Measurements from ENCODE around the gene TMEM150C.
"Not testable (repeated sequence)": the region's sequence is repeated elsewhere in the genome, so short reads cannot be mapped to it uniquely, and the experiment has no call there.

Gene TMEM150C

GRCh38 chr4:82510216-82510615 lies 51.6 kb downstream of the TMEM150C start:
- no peak for DNase-seq

GRCh38 chr4:82508806-82509428 lies 52.9 kb downstream of the TMEM150C start:
- DNase-seq: no peak

- DNase-seq: no peak
Observed at GRCh38 chr4:82508011-82508410, 53.8 kb downstream of the TMEM150C start.

- DNase-seq: no peak
Observed at GRCh38 chr4:82501154-82501442, 60.7 kb downstream of the TMEM150C start.

GRCh38 chr4:82500435-82501153 lies 61.2 kb downstream of the TMEM150C start:
- peak; percentile 34 for DNase-seq

GRCh38 chr4:82499738-82500434 lies 61.9 kb downstream of the TMEM150C start:
- DNase-seq: no peak

- no peak for DNase-seq
Observed at GRCh38 chr4:82496349-82496748, 65.4 kb downstream of the TMEM150C start.

GRCh38 chr4:82495666-82496065 lies 66.1 kb downstream of the TMEM150C start:
- no peak for DNase-seq

- no peak for DNase-seq
Observed at GRCh38 chr4:82493721-82494425, 67.9 kb downstream of the TMEM150C start.

- DNase-seq: no peak
Observed at GRCh38 chr4:82491251-82491960, 70.4 kb downstream of the TMEM150C start.

- DNase-seq: no peak
Observed at GRCh38 chr4:82489987-82490386, 71.8 kb downstream of the TMEM150C start.

GRCh38 chr4:82489076-82489475 lies 72.7 kb downstream of the TMEM150C start:
- DNase-seq: no peak

- DNase-seq: no peak
Observed at GRCh38 chr4:82484996-82485783, 76.6 kb downstream of the TMEM150C start.

- no peak for DNase-seq
Observed at GRCh38 chr4:82482387-82482786, 79.4 kb downstream of the TMEM150C start.

- no peak for DNase-seq
Observed at GRCh38 chr4:82481506-82481840, 80.3 kb downstream of the TMEM150C start.

- no peak for DNase-seq
Observed at GRCh38 chr4:82480771-82481505, 80.8 kb downstream of the TMEM150C start.

GRCh38 chr4:82479562-82479961 lies 82.2 kb downstream of the TMEM150C start:
- DNase-seq: no peak

- not testable (repeated sequence) for DNase-seq
Observed at GRCh38 chr4:82477469-82477868, 84.3 kb downstream of the TMEM150C start.

- not testable (repeated sequence) for DNase-seq
Observed at GRCh38 chr4:82475931-82476330, 85.9 kb downstream of the TMEM150C start.

GRCh38 chr4:82473621-82474164 lies 88.1 kb downstream of the TMEM150C start:
- DNase-seq: no peak

GRCh38 chr4:82473080-82473479 lies 88.7 kb downstream of the TMEM150C start:
- not testable (repeated sequence) for DNase-seq

Measured in NCI-H187 treated with DMSO at 0.1 percent for 48 hours (cell line).